ENCODE measurements around the gene SPECC1. TPM values are rescaled to one million over a fixed set of nuclear protein-coding genes. Genes with fewer than 3 reads are reported as not detected.
"Not testable (repeated sequence)": the region's sequence is repeated elsewhere in the genome, so short reads cannot be mapped to it uniquely, and the experiment has no call there.

SPECC1 gene
- total RNA-seq, 6 donors from 2014 or later = 21.8 to 65.0 (median 33.9) TPM

DNA sequence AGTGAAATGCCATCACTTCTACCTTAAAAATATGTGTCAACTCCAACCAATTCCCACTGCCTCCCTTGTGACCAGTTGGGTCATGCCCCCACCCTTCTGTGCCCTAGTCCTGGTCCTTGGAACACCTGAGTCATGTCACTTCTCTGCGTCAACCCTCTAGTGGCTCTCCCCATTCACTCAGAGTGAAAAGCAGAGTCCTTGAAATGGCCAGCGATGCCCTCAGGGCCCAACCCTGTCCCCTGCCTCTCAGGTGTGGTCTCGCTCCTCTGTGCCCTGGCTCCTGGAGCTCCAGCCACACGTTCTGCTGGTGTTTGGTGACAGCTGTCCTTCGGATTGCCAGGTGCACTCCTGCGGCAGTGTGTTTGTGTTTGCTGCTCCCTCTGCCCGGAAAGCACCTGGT is 89.2 kb downstream of the SPECC1 start:
- Histone ChIP-seq H3K27ac (no peak overlapping the region), H3K4me1 (no peaks in the 10 kb centered on the region), H3K36me3 (no peaks in the 10 kb centered on the region), H3K4me3 (no peak overlapping the region), H3K9me3 (no peaks in the 10 kb centered on the region), H3K27me3 (no peaks in the 10 kb centered on the region)
- DNase-seq (no peak), ATAC-seq (ENCODE audit: low FRiP score in 2 of 2) (no peak)
- TF ChIP-seq POLR2A (IDR thresholded peaks at IDR 0.05) (no peak), EP300 (IDR thresholded peaks at IDR 0.05) (no peak), POLR2AphosphoS5 (IDR thresholded peaks at IDR 0.05) (no peak), CTCF (IDR thresholded peaks at IDR 0.05) (no peak)
- WGBS, 2 donors = 71 to 97% methylated on average over 7 of the region's 7 CpGs

DNA sequence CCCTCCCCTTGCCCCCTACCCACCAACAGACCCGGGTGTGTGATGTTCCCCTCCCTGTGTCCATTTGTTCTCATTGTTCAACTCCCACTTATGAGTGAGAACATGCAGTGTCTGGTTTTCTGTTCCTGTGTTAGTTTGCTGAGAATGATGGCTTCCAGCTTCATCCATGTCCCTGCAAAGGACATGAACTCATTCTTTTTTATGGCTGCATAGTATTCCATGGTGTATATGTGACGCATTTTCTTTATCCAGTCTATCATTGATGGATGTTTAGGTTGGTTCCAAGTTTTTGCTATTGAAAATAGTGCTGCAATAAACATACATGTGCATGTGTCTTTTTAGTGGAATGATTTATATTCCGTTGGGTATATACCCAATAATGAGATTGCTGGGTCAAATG is 91.6 kb downstream of the SPECC1 start:
- not testable (repeated sequence) for DNase-seq; H3K9me3 ChIP-seq; H3K27me3 ChIP-seq; H3K27ac ChIP-seq; H3K4me1 ChIP-seq; ATAC-seq (ENCODE audit: low FRiP score in 2 of 2); H3K36me3 ChIP-seq; H3K4me3 ChIP-seq
- WGBS, 2 donors = 97 to 99% methylated on average over 3 of the region's 3 CpGs

DNA sequence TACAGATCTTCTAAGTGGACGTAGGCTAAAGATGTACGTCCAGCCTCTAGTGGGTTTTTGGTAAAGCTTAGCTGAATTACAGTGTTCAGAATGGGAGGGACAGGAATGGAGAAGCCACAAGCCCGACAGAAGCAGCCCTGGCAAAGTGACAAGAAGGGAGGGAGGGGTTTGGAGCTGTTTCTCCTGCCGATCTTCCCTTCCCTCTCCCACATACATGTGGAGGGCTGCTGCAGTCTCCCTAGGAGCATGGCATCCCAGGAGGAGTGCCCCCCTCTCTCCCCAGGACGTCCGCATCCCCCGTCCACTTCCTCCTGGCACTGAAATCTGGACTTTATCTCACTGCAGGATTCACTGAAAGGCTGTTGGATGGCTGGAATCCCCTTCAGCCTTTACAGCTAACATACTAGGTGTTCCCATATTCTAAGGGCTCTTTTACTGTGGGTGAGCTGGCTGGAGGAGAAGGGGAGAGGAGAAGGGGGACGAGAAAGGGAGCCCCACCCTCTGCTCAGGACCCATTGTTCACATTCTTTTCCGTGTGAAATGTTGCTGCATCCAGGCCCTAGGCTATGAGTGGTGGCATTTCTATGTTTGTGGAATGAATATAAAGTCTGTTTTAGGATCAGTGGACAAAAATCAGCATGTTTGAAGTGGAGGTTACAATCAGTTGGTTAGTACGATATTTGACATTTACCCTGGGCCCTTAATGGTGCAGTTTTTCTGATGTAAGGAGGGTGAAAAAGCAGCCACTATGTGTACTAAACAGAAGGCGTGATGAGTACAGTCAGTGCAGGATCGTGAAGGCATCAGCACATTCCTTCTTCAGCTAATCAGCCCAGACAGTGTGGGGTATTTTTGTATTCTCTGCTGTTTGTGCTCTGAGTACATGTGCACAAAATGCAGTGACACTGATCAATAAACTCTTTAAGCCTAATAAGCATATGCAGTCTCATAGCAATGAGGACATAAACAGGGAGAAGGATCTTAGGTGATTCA is 94.6 kb downstream of the SPECC1 start:
- no peak overlapping the region for H3K27ac ChIP-seq
- TF ChIP-seq CTCF (IDR thresholded peaks at IDR 0.05) (no peak), POLR2AphosphoS5 (IDR thresholded peaks at IDR 0.05) (no peak), EP300 (IDR thresholded peaks at IDR 0.05) (no peak), POLR2A (IDR thresholded peaks at IDR 0.05) (no peak)
- H3K9me3 ChIP-seq = no peaks in the 10 kb centered on the region
- H3K4me1 ChIP-seq = no peaks in the 10 kb centered on the region
- H3K27me3 ChIP-seq = no peaks in the 10 kb centered on the region
- H3K36me3 ChIP-seq = no peaks in the 10 kb centered on the region
- DNase-seq = no peak
- no peak overlapping the region for H3K4me3 ChIP-seq
- 46 to 47% methylated on average over 12 of the region's 12 CpGs for WGBS, 2 donors
- ATAC-seq (ENCODE audit: low FRiP score in 2 of 2) = no peak

- Histone ChIP-seq H3K4me1 (no peaks in the 10 kb centered on the region), H3K27me3 (no peaks in the 10 kb centered on the region), H3K27ac (no peak overlapping the region), H3K9me3 (no peaks in the 10 kb centered on the region), H3K36me3 (no peaks in the 10 kb centered on the region), H3K4me3 (no peak overlapping the region)
- 76 to 78% methylated on average over 8 of the region's 8 CpGs for WGBS, 2 donors
- DNase-seq (no peak), ATAC-seq (ENCODE audit: low FRiP score in 2 of 2) (no peak)
- no peak for TF ChIP-seq CTCF (IDR thresholded peaks at IDR 0.05)
- no peak for TF ChIP-seq POLR2AphosphoS5 (IDR thresholded peaks at IDR 0.05)
- no peak for TF ChIP-seq POLR2A (IDR thresholded peaks at IDR 0.05)
- no peak for TF ChIP-seq EP300 (IDR thresholded peaks at IDR 0.05)
Observed at GRCh38 chr17:20105539-20106280, 96.6 kb downstream of the SPECC1 start.

GRCh38 chr17:20106446-20106845 is 97.3 kb downstream of the SPECC1 start:
- ATAC-seq (ENCODE audit: low FRiP score in 2 of 2); H3K36me3 ChIP-seq; H3K27ac ChIP-seq; DNase-seq; H3K27me3 ChIP-seq; H3K9me3 ChIP-seq; H3K4me1 ChIP-seq; H3K4me3 ChIP-seq: not testable (repeated sequence)
